ENCODE measurements around the gene LMX1A. TPM values are rescaled to one million over a fixed set of nuclear protein-coding genes. Genes with fewer than 3 reads are reported as not detected.
A peak's percentile ranks its signal among the peaks of the same experiment; 100 is the strongest.

The LMX1A gene
- total RNA-seq, 1 donor from 2014 or later, result not detected

GRCh38 chr1:165381745-165382505, 25.4 kb upstream of the LMX1A start:
- H3K36me3 Mint-ChIP-seq (ENCODE audit: low read depth), result no peaks in the 10 kb centered on the region
- H3K4me1 Mint-ChIP-seq, result peaks cover 2% of the 10 kb centered on the region
- no peaks in the 10 kb centered on the region for H3K9me3 Mint-ChIP-seq
- peaks cover 59% of the 10 kb centered on the region for H3K27me3 Mint-ChIP-seq
- DNase-seq, result no peak
- no peak overlapping the region for H3K27ac Mint-ChIP-seq
- no peak overlapping the region for H3K4me3 Mint-ChIP-seq
- intact Hi-C loops (cut with micrococcal nuclease), result no loop called here

GRCh38 chr1:165376811-165377311, 20.3 kb upstream of the LMX1A start:
- Mint-ChIP-seq H3K9me3 (no peaks in the 10 kb centered on the region), H3K4me3 (peak overlapping the region; percentile 67), H3K4me1 (peaks cover 11% of the 10 kb centered on the region), H3K27ac (no peak overlapping the region), H3K36me3 (ENCODE audit: low read depth) (no peaks in the 10 kb centered on the region), H3K27me3 (peaks cover 68% of the 10 kb centered on the region)
- DNase-seq, result no peak
- intact Hi-C loops (cut with micrococcal nuclease), result no loop called here

- H3K4me1 Mint-ChIP-seq, result peaks cover 11% of the 10 kb centered on the region
- H3K27me3 Mint-ChIP-seq, result peaks cover 68% of the 10 kb centered on the region
- intact Hi-C loops (cut with micrococcal nuclease), result no loop called here
- peak overlapping the region; percentile 67 for H3K4me3 Mint-ChIP-seq
- DNase-seq, result peak; percentile 61
- no peak overlapping the region for H3K27ac Mint-ChIP-seq
- no peaks in the 10 kb centered on the region for H3K36me3 Mint-ChIP-seq (ENCODE audit: low read depth)
- H3K9me3 Mint-ChIP-seq, result no peaks in the 10 kb centered on the region
Observed at GRCh38 chr1:165376041-165376810, 19.7 kb upstream of the LMX1A start.

DNA sequence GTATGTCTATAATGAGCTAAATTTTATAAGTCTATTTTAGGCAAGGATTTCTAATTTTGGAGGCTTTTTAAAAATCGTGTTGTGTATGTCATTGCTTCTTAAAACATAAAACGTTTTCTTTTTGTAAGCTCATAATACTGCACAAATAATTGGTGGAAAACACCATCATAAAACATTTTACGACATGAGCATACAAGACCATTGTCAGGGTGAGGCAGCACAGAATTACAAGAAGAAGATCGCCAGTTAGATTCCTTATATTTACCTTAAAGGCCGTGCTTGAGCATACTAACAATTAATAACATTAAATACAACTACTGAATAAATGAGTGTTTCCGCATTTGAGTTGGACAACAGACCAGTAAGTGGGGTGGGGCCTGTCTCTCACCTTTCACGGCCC, 19.1 kb upstream of the LMX1A start:
- DNase-seq, result no peak
- Mint-ChIP-seq H3K27me3 (peaks cover 70% of the 10 kb centered on the region), H3K4me3 (no peak overlapping the region), H3K9me3 (no peaks in the 10 kb centered on the region), H3K27ac (no peak overlapping the region), H3K36me3 (ENCODE audit: low read depth) (no peaks in the 10 kb centered on the region), H3K4me1 (peaks cover 11% of the 10 kb centered on the region)
- intact Hi-C loops (cut with micrococcal nuclease), result no loop called here

- Mint-ChIP-seq H3K9me3 (no peaks in the 10 kb centered on the region), H3K4me1 (peaks cover 6% of the 10 kb centered on the region), H3K4me3 (no peak overlapping the region), H3K27me3 (peaks cover 68% of the 10 kb centered on the region), H3K36me3 (ENCODE audit: low read depth) (no peaks in the 10 kb centered on the region), H3K27ac (no peak overlapping the region)
- DNase-seq, result no peak
- intact Hi-C loops (cut with micrococcal nuclease), result no loop called here
Observed at GRCh38 chr1:165371588-165372225, 15.2 kb upstream of the LMX1A start.

GRCh38 chr1:165369255-165369848, 12.8 kb upstream of the LMX1A start:
- peak; percentile 83 for DNase-seq
- H3K4me1 Mint-ChIP-seq, result no peaks in the 10 kb centered on the region
- no peak overlapping the region for H3K4me3 Mint-ChIP-seq
- peaks cover 62% of the 10 kb centered on the region for H3K27me3 Mint-ChIP-seq
- no peaks in the 10 kb centered on the region for H3K36me3 Mint-ChIP-seq (ENCODE audit: low read depth)
- no peak overlapping the region for H3K27ac Mint-ChIP-seq
- intact Hi-C loops (cut with micrococcal nuclease), result no loop called here
- no peaks in the 10 kb centered on the region for H3K9me3 Mint-ChIP-seq

GRCh38 chr1:165367375-165367993, 11.0 kb upstream of the LMX1A start:
- Mint-ChIP-seq H3K27ac (no peak overlapping the region), H3K4me3 (no peak overlapping the region), H3K36me3 (ENCODE audit: low read depth) (no peaks in the 10 kb centered on the region), H3K9me3 (no peaks in the 10 kb centered on the region), H3K27me3 (peaks cover 62% of the 10 kb centered on the region), H3K4me1 (no peaks in the 10 kb centered on the region)
- DNase-seq, result peak; percentile 92
- intact Hi-C loops (cut with micrococcal nuclease), result loop anchor here (1.0 kb wide), 1 partner anchor 226 kb away; no protein-coding TSS in a partner anchor

- Mint-ChIP-seq H3K4me1 (no peaks in the 10 kb centered on the region), H3K36me3 (ENCODE audit: low read depth) (no peaks in the 10 kb centered on the region), H3K27me3 (peaks cover 55% of the 10 kb centered on the region), H3K4me3 (no peak overlapping the region), H3K9me3 (no peaks in the 10 kb centered on the region), H3K27ac (no peak overlapping the region)
- no peak for DNase-seq
- intact Hi-C loops (cut with micrococcal nuclease), result no loop called here
Observed at GRCh38 chr1:165365341-165365740, 8.8 kb upstream of the LMX1A start.

DNA sequence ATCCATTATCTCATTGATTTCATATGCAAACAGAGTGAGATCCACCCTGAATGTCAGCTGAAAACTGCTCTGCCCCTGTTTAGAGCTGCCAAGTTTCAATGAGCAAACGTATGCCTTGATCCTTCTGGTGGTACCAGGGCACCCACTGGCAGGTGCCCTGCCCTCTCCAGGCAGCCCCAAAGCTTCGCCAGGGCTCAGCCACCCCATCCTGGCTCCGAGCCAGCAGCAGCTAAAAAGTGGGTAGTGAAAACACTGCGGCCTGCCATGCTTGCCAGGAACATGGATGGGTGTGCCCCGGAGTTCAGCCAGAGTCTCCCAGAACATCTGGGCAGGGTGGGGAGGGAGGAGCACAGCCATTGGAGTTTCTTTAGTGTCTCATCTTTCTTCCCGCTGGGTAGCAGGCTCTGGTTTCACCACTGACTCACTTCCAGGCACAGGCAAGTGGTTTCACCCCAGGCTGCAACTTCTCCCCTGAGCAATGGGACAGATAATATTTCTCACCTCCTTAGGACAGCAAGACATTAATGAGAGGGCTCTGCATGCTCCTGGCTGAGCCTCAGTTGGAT, 8.1 kb upstream of the LMX1A start:
- Mint-ChIP-seq H3K27ac (no peak overlapping the region), H3K9me3 (no peaks in the 10 kb centered on the region), H3K27me3 (peaks cover 57% of the 10 kb centered on the region), H3K4me3 (no peak overlapping the region), H3K4me1 (no peaks in the 10 kb centered on the region), H3K36me3 (ENCODE audit: low read depth) (no peaks in the 10 kb centered on the region)
- intact Hi-C loops (cut with micrococcal nuclease), result no loop called here
- no peak for DNase-seq

- no peaks in the 10 kb centered on the region for H3K4me1 Mint-ChIP-seq
- H3K4me3 Mint-ChIP-seq, result no peak overlapping the region
- DNase-seq, result no peak
- no peaks in the 10 kb centered on the region for H3K36me3 Mint-ChIP-seq (ENCODE audit: low read depth)
- H3K27me3 Mint-ChIP-seq, result peaks cover 76% of the 10 kb centered on the region
- intact Hi-C loops (cut with micrococcal nuclease), result no loop called here
- H3K27ac Mint-ChIP-seq, result no peak overlapping the region
- H3K9me3 Mint-ChIP-seq, result no peaks in the 10 kb centered on the region
Observed at GRCh38 chr1:165356876-165357275, 361 bp upstream of the LMX1A start.

- Mint-ChIP-seq H3K9me3 (no peaks in the 10 kb centered on the region), H3K4me1 (no peaks in the 10 kb centered on the region), H3K27ac (no peak overlapping the region), H3K4me3 (no peak overlapping the region), H3K36me3 (ENCODE audit: low read depth) (no peaks in the 10 kb centered on the region), H3K27me3 (peaks cover 82% of the 10 kb centered on the region)
- DNase-seq, result no peak
- intact Hi-C loops (cut with micrococcal nuclease), result no loop called here
Observed at GRCh38 chr1:165355139-165355976, 1.2 kb downstream of the LMX1A start.

DNA sequence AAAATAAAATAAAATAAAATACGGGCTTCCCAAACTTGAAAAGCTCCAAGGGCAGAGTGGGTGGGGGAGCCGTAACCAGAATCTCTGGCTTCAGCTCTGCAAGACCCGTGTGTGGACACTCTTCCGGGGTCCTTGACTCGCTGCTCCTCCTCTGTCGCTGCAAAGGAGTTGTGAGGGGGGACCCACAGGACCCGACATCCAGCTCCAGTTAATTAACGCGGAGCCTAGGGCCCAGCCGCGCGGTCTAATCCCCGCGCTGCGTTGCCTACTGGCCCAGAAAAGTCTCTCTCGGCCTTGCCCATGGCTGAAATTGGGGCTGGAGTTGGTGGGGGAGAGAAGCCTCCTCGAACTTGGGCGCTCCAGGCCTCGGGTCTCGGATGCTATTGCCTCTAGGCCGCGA, 1.8 kb downstream of the LMX1A start:
- intact Hi-C loops (cut with micrococcal nuclease), result loop anchor here (5.0 kb wide), 1 partner anchor 117 kb away; no protein-coding TSS in a partner anchor
- Mint-ChIP-seq H3K4me1 (no peaks in the 10 kb centered on the region), H3K36me3 (ENCODE audit: low read depth) (no peaks in the 10 kb centered on the region), H3K9me3 (no peaks in the 10 kb centered on the region), H3K4me3 (no peak overlapping the region), H3K27ac (no peak overlapping the region), H3K27me3 (peaks cover 84% of the 10 kb centered on the region)
- no peak for DNase-seq

Measured in activated CD4-positive, alpha-beta T cell treated with anti-CD3 and anti-CD28 coated beads, Interleukin-2, amount 10 ng/mL, durations not matched to agents 24 days and 14 days (primary cell).